ENCODE measurements around the gene RELL2.

Gene RELL2

GRCh38 chr5:141674747-141675146, 38.0 kb downstream of the RELL2 start:
- Histone ChIP-seq H3K9ac (ENCODE audit: low read length) (no peak overlapping the region), H3K27ac (ENCODE audit: low read depth, low read length, poor library complexity, severe bottlenecking) (no peak overlapping the region), H3K27me3 (ENCODE audit: insufficient read depth, low read length) (no peaks in the 10 kb centered on the region), H3K9me2 (ENCODE audit: low read depth, low read length) (no peaks in the 10 kb centered on the region), H3F3A (ENCODE audit: insufficient read depth, low read length) (no peaks in the 10 kb centered on the region), H2AFZ (ENCODE audit: low read length) (no peak overlapping the region), H3K4me3 (ENCODE audit: low read depth, low read length, poor library complexity, severe bottlenecking) (no peak overlapping the region), H3K4me1 (ENCODE audit: insufficient read depth, low read length, severe bottlenecking) (no peaks in the 10 kb centered on the region), H3K4me2 (ENCODE audit: low read length) (no peak overlapping the region), H3K9me3 (ENCODE audit: low read length) (no peaks in the 10 kb centered on the region), H3K79me2 (ENCODE audit: insufficient read depth, low read length) (no peaks in the 10 kb centered on the region), H3K36me3 (ENCODE audit: insufficient read depth, low read length) (no peaks in the 10 kb centered on the region), H4K20me1 (ENCODE audit: insufficient read depth, low read length) (no peaks in the 10 kb centered on the region)
- TF ChIP-seq EZH2 (IDR thresholded peaks at IDR 0.05; ENCODE audit: borderline replicate concordance, low read length), result no peak
- TF ChIP-seq, protein P1, sequence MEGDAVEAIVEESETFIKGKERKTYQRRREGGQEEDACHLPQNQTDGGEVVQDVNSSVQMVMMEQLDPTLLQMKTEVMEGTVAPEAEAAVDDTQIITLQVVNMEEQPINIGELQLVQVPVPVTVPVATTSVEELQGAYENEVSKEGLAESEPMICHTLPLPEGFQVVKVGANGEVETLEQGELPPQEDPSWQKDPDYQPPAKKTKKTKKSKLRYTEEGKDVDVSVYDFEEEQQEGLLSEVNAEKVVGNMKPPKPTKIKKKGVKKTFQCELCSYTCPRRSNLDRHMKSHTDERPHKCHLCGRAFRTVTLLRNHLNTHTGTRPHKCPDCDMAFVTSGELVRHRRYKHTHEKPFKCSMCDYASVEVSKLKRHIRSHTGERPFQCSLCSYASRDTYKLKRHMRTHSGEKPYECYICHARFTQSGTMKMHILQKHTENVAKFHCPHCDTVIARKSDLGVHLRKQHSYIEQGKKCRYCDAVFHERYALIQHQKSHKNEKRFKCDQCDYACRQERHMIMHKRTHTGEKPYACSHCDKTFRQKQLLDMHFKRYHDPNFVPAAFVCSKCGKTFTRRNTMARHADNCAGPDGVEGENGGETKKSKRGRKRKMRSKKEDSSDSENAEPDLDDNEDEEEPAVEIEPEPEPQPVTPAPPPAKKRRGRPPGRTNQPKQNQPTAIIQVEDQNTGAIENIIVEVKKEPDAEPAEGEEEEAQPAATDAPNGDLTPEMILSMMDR (IDR thresholded peaks at IDR 0.05; ENCODE audit: low read length), result no peak

- Histone ChIP-seq H4K20me1 (ENCODE audit: insufficient read depth, low read length) (no peaks in the 10 kb centered on the region), H3K4me1 (ENCODE audit: insufficient read depth, low read length, severe bottlenecking) (no peaks in the 10 kb centered on the region), H3K27me3 (ENCODE audit: insufficient read depth, low read length) (no peaks in the 10 kb centered on the region), H3F3A (ENCODE audit: insufficient read depth, low read length) (no peaks in the 10 kb centered on the region), H3K27ac (ENCODE audit: low read depth, low read length, poor library complexity, severe bottlenecking) (no peak overlapping the region), H3K9ac (ENCODE audit: low read length) (no peak overlapping the region), H3K4me2 (ENCODE audit: low read length) (no peak overlapping the region), H3K79me2 (ENCODE audit: insufficient read depth, low read length) (no peaks in the 10 kb centered on the region), H3K9me2 (ENCODE audit: low read depth, low read length) (no peaks in the 10 kb centered on the region), H3K36me3 (ENCODE audit: insufficient read depth, low read length) (no peaks in the 10 kb centered on the region), H2AFZ (ENCODE audit: low read length) (no peak overlapping the region), H3K9me3 (ENCODE audit: low read length) (no peaks in the 10 kb centered on the region), H3K4me3 (ENCODE audit: low read depth, low read length, poor library complexity, severe bottlenecking) (no peak overlapping the region)
- no peak for TF ChIP-seq EZH2 (IDR thresholded peaks at IDR 0.05; ENCODE audit: borderline replicate concordance, low read length)
- TF ChIP-seq, protein P1 (IDR thresholded peaks at IDR 0.05; ENCODE audit: low read length), result no peak
These were observed 38.9 kb downstream of the RELL2 start for GRCh38 chr5:141675672-141676071.

DNA sequence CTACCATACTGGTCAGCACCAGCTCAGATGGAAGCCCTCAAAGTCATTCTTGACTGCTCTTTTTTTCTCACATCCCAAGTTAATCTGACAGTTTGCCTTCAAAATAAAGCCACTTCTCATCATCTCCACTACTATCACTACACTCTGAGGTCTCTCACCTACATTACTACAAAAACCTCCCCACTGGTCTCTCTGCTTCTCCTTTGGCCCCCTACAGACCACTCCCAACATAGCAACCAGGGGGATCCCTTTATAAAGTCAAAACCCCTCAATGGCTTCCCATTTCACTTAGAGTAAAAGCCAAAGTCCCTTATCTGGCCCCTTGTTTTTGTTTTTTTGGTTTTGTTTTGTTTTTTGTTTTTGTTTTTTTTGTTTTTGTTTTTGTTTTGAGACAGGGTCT, 40.6 kb downstream of the RELL2 start:
- TF ChIP-seq EZH2 (IDR thresholded peaks at IDR 0.05; ENCODE audit: borderline replicate concordance, low read length), result no peak
- TF ChIP-seq, protein P1 (IDR thresholded peaks at IDR 0.05; ENCODE audit: low read length), result peak; percentile 38; the same call in 1 of the 2 replicates
- Histone ChIP-seq H3K4me2 (ENCODE audit: low read length) (no peak overlapping the region), H3K9me3 (ENCODE audit: low read length) (no peaks in the 10 kb centered on the region), H3K4me3 (ENCODE audit: low read depth, low read length, poor library complexity, severe bottlenecking) (no peak overlapping the region), H3K27me3 (ENCODE audit: insufficient read depth, low read length) (no peaks in the 10 kb centered on the region), H2AFZ (ENCODE audit: low read length) (no peak overlapping the region), H3K4me1 (ENCODE audit: insufficient read depth, low read length, severe bottlenecking) (no peaks in the 10 kb centered on the region), H3K9me2 (ENCODE audit: low read depth, low read length) (no peaks in the 10 kb centered on the region), H3F3A (ENCODE audit: insufficient read depth, low read length) (no peaks in the 10 kb centered on the region), H3K79me2 (ENCODE audit: insufficient read depth, low read length) (no peaks in the 10 kb centered on the region), H4K20me1 (ENCODE audit: insufficient read depth, low read length) (no peaks in the 10 kb centered on the region), H3K36me3 (ENCODE audit: insufficient read depth, low read length) (no peaks in the 10 kb centered on the region), H3K9ac (ENCODE audit: low read length) (no peak overlapping the region), H3K27ac (ENCODE audit: low read depth, low read length, poor library complexity, severe bottlenecking) (no peak overlapping the region)

All from OCI-LY1 (cell line).